ENCODE data around the gene TNPO2. TPM values are rescaled to one million over a fixed set of nuclear protein-coding genes. Genes with fewer than 3 reads are reported as not detected.

The TNPO2 gene
- total and polyA plus RNA-seq, 2 of the 13 experiments (the other 11 are each of a cell fraction or from before 2014, with no cell fraction given), result 31.7 to 61.0 TPM

DNA sequence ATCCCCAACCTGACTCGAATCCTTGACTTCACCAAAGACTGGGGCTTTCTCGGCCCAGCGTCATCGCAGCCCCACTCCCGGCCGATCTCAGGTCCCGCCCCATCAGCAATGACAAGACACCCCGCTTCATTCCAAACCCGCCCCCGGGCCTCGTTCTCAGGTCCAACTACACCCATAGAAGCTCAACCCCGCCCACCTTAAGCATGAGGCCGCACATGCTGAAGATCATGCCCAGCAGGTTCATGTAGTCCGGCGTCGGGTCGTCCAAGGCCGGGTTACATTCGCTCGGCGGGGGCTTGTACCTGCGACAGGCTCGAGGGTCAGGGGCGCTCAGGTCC lies 54.8 kb downstream of the TNPO2 start:
- Histone ChIP-seq H3K9me3 (ENCODE audit: low read length) (no peaks in the 10 kb centered on the region), H3K27ac (ENCODE audit: extremely low read length, insufficient read depth, low read length) (peak overlapping the region; percentile 88), H3K4me2 (ENCODE audit: low read depth, low read length) (peak overlapping the region; percentile 97), H3K9ac (ENCODE audit: insufficient read depth, low read depth, low read length) (peak overlapping the region; percentile 93), H3K4me3 (replicated peaks in 1 of 3; ENCODE audit: insufficient read depth in 1 of 3, low read depth in 2 of 3, low read length in 3 of 3) (peak overlapping the region; percentile 77 to 96 (median 96)), H4K20me1 (ENCODE audit: insufficient read depth, low read length) (no peaks in the 10 kb centered on the region), H3K36me3 (replicated peaks in 1 of 2; ENCODE audit: control insufficient read depth in 1 of 2, insufficient read depth in 2 of 2, low read length in 2 of 2) (peaks cover 5 to 13% of the 10 kb centered on the region in 2 experiments; a peak in 4 of 5 replicates), H2AFZ (ENCODE audit: low read length) (no peak overlapping the region), H3K79me2 (ENCODE audit: insufficient read depth, low read length) (peaks cover 34% of the 10 kb centered on the region), H3K4me1 (ENCODE audit: insufficient read depth, low read length) (peaks cover 43% of the 10 kb centered on the region), H3K27me3 (ENCODE audit: control insufficient read depth in 1 of 2, insufficient read depth in 2 of 2, low read length in 2 of 2) (no peaks in the 10 kb centered on the region; a peak in 1 of 5 replicates)
- BruUV-seq (replicated peaks), result TSS peak; percentile 76
- in situ Hi-C loops (cut with HindIII; ENCODE audit: extremely low pct_ligation_motif_present, low pct_unique_long_range_greater_than_20kb) (no loop called here), intact Hi-C loops (cut with micrococcal nuclease; ENCODE audit: unreplicated experiment) (no loop called here)
- CTCF ChIA-PET (ENCODE audit: low intra/inter-chr PET ratio, low total read pairs), result no interaction called here
- POLR2A ChIA-PET, result interaction anchor here (0.9 to 1.9 kb wide), 9 partner anchors 9 to 173 kb away, joined by 3 to 16 read pairs (median 4); partner anchors contain the start of genes DHPS, GET3, ZNF490 and ZNF791
- FAIRE-seq (no peak), DNase-seq (ENCODE audit: low spot score) (peak; percentile 40), ATAC-seq (peak; percentile 10)
- WGBS (ENCODE audit: low lambda C conversion rate), result 0% methylated on average over 6 of the region's 24 CpGs
- TF ChIP-seq ZNF768 (CRISPR knock-in tag; IDR thresholded peaks at IDR 0.05), result no peak
- TF ChIP-seq REL (CRISPR knock-in tag; conservative IDR thresholded peaks at IDR 0.05), result peak; percentile 64; the same call in 1 of the 2 replicates
- no peak for TF ChIP-seq ZNF572 (CRISPR knock-in tag; IDR thresholded peaks at IDR 0.05)
- no peak; the same call in 1 of the 2 replicates for TF ChIP-seq ZNF782 (CRISPR knock-in tag; IDR thresholded peaks at IDR 0.05; ENCODE audit: borderline replicate concordance)
- TF ChIP-seq ZNF614 (CRISPR knock-in tag; IDR thresholded peaks at IDR 0.05; ENCODE audit: borderline replicate concordance), result no peak
- no peak for TF ChIP-seq ZNF136 (CRISPR knock-in tag; IDR thresholded peaks at IDR 0.05; ENCODE audit: low read depth)
- TF ChIP-seq, protein P1, sequence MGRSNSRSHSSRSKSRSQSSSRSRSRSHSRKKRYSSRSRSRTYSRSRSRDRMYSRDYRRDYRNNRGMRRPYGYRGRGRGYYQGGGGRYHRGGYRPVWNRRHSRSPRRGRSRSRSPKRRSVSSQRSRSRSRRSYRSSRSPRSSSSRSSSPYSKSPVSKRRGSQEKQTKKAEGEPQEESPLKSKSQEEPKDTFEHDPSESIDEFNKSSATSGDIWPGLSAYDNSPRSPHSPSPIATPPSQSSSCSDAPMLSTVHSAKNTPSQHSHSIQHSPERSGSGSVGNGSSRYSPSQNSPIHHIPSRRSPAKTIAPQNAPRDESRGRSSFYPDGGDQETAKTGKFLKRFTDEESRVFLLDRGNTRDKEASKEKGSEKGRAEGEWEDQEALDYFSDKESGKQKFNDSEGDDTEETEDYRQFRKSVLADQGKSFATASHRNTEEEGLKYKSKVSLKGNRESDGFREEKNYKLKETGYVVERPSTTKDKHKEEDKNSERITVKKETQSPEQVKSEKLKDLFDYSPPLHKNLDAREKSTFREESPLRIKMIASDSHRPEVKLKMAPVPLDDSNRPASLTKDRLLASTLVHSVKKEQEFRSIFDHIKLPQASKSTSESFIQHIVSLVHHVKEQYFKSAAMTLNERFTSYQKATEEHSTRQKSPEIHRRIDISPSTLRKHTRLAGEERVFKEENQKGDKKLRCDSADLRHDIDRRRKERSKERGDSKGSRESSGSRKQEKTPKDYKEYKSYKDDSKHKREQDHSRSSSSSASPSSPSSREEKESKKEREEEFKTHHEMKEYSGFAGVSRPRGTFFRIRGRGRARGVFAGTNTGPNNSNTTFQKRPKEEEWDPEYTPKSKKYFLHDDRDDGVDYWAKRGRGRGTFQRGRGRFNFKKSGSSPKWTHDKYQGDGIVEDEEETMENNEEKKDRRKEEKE (IDR thresholded peaks at IDR 0.05), result no peak
- 0 out of 2 replicates have a peak, but pooled peaks have one; percentile 23 for TF ChIP-seq ZIK1 (CRISPR knock-in tag; IDR thresholded peaks at IDR 0.05; ENCODE audit: borderline replicate concordance, low read depth)
- peak; percentile 16 for TF ChIP-seq CBX1 (IDR thresholded peaks at IDR 0.05; ENCODE audit: low read depth)
- no peak for TF ChIP-seq SP2 (CRISPR knock-in tag; IDR thresholded peaks at IDR 0.05)
- no peak for TF ChIP-seq RORA (CRISPR knock-in tag; IDR thresholded peaks at IDR 0.05)
- 0 out of 2 replicates have a peak, but pooled peaks have one; percentile 53 for TF ChIP-seq KDM5B (CRISPR knock-in tag; IDR thresholded peaks at IDR 0.05; ENCODE audit: borderline replicate concordance)
- no peak for TF ChIP-seq KMT2A (CRISPR knock-in tag; IDR thresholded peaks at IDR 0.05)
- TF ChIP-seq, protein P2, sequence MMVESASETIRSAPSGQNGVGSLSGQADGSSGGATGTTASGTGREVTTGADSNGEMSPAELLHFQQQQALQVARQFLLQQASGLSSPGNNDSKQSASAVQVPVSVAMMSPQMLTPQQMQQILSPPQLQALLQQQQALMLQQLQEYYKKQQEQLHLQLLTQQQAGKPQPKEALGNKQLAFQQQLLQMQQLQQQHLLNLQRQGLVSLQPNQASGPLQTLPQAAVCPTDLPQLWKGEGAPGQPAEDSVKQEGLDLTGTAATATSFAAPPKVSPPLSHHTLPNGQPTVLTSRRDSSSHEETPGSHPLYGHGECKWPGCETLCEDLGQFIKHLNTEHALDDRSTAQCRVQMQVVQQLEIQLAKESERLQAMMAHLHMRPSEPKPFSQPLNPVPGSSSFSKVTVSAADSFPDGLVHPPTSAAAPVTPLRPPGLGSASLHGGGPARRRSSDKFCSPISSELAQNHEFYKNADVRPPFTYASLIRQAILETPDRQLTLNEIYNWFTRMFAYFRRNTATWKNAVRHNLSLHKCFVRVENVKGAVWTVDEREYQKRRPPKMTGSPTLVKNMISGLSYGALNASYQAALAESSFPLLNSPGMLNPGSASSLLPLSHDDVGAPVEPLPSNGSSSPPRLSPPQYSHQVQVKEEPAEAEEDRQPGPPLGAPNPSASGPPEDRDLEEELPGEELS (CRISPR knock-in tag; IDR thresholded peaks at IDR 0.05), result no peak
- TF ChIP-seq KDM5A (IDR thresholded peaks at IDR 0.05; ENCODE audit: borderline replicate concordance, low read length), result no peak
- TF ChIP-seq AGO2 (optimal IDR thresholded peaks at IDR 0.05; ENCODE audit: low read depth, low read length), result peak; percentile 95
- TF ChIP-seq ZNF367 (CRISPR knock-in tag; IDR thresholded peaks at IDR 0.05; ENCODE audit: borderline replicate concordance), result no peak
- TF ChIP-seq CCAR2 (optimal IDR thresholded peaks at IDR 0.05; ENCODE audit: low read depth, low read length), result no peak
- TF ChIP-seq, protein P3, sequence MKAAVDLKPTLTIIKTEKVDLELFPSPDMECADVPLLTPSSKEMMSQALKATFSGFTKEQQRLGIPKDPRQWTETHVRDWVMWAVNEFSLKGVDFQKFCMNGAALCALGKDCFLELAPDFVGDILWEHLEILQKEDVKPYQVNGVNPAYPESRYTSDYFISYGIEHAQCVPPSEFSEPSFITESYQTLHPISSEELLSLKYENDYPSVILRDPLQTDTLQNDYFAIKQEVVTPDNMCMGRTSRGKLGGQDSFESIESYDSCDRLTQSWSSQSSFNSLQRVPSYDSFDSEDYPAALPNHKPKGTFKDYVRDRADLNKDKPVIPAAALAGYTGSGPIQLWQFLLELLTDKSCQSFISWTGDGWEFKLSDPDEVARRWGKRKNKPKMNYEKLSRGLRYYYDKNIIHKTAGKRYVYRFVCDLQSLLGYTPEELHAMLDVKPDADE (CRISPR knock-in tag; IDR thresholded peaks at IDR 0.05), result no peak
